ENCODE measurements around the gene PSMA6. TPM values are rescaled to one million over a fixed set of nuclear protein-coding genes. Genes with fewer than 3 reads are reported as not detected.

PSMA6 gene
- total and polyA plus RNA-seq, 2 of the 13 experiments (the other 11 are each of a cell fraction or from before 2014, with no cell fraction given): 525 to 1,109 TPM

DNA sequence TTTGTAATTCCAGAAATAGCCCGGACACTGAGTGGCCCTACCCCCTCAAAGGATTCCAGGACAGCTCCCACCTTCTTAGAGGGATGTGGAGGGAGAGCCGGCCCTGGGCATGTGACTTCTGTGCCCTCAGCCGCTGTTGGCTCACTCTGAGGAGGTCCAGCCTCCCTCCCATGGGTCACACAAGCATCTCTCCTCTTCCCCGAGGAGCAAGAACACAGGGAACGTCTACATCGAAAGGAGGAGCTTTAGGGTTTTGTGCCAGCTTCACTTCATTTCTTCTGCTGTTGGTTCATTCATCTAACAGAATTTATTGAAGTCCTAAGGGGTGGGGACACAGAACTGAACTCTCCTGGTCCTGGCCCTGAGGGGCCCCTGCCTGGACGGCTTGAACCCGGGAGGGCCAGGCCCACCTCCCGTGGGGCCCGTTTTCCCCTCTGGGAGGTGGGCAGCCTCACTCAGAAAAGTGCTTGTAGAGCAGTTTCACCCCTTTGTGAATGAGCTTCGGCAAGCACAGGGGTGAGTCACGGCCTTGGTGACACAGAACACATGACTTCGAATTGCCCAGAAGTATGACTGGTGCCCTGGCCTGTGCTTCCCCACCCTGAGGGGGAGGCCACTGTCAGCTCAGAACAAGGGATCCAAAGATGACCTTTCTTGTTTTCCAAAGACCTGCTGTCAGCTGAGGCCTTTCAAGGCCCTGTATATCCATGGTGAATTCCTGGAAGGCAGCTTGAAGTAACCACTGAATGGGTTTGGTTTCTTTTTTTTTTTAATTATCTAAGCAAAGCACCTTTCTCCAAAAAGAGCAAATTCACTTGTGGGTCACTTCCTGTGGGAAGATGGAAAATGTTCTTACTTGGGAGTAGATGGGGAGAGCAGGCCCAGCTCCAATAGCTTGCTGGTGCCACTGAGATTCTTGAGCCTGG, 73.2 kb downstream of the PSMA6 start (continued):
- no peak for TF ChIP-seq MTF2 (CRISPR knock-in tag; IDR thresholded peaks at IDR 0.05; ENCODE audit: borderline replicate concordance)
- no peak for TF ChIP-seq ZNF589 (CRISPR knock-in tag; conservative IDR thresholded peaks at IDR 0.05)
- TF ChIP-seq, protein P1, sequence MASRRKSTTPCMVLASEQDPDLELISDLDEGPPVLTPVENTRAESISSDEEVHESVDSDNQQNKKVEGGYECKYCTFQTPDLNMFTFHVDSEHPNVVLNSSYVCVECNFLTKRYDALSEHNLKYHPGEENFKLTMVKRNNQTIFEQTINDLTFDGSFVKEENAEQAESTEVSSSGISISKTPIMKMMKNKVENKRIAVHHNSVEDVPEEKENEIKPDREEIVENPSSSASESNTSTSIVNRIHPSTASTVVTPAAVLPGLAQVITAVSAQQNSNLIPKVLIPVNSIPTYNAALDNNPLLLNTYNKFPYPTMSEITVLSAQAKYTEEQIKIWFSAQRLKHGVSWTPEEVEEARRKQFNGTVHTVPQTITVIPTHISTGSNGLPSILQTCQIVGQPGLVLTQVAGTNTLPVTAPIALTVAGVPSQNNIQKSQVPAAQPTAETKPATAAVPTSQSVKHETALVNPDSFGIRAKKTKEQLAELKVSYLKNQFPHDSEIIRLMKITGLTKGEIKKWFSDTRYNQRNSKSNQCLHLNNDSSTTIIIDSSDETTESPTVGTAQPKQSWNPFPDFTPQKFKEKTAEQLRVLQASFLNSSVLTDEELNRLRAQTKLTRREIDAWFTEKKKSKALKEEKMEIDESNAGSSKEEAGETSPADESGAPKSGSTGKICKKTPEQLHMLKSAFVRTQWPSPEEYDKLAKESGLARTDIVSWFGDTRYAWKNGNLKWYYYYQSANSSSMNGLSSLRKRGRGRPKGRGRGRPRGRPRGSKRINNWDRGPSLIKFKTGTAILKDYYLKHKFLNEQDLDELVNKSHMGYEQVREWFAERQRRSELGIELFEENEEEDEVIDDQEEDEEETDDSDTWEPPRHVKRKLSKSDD (CRISPR knock-in tag; IDR thresholded peaks at IDR 0.05; ENCODE audit: low read depth): peak; percentile 69; the same call in 1 of the 2 replicates
- no peak; the same call in 1 of the 2 replicates for TF ChIP-seq MBD4 (IDR thresholded peaks at IDR 0.05; ENCODE audit: borderline replicate concordance, low read length)
- peak; percentile 96 for TF ChIP-seq ZNF547 (CRISPR knock-in tag; IDR thresholded peaks at IDR 0.05)
- TF ChIP-seq, protein P2, sequence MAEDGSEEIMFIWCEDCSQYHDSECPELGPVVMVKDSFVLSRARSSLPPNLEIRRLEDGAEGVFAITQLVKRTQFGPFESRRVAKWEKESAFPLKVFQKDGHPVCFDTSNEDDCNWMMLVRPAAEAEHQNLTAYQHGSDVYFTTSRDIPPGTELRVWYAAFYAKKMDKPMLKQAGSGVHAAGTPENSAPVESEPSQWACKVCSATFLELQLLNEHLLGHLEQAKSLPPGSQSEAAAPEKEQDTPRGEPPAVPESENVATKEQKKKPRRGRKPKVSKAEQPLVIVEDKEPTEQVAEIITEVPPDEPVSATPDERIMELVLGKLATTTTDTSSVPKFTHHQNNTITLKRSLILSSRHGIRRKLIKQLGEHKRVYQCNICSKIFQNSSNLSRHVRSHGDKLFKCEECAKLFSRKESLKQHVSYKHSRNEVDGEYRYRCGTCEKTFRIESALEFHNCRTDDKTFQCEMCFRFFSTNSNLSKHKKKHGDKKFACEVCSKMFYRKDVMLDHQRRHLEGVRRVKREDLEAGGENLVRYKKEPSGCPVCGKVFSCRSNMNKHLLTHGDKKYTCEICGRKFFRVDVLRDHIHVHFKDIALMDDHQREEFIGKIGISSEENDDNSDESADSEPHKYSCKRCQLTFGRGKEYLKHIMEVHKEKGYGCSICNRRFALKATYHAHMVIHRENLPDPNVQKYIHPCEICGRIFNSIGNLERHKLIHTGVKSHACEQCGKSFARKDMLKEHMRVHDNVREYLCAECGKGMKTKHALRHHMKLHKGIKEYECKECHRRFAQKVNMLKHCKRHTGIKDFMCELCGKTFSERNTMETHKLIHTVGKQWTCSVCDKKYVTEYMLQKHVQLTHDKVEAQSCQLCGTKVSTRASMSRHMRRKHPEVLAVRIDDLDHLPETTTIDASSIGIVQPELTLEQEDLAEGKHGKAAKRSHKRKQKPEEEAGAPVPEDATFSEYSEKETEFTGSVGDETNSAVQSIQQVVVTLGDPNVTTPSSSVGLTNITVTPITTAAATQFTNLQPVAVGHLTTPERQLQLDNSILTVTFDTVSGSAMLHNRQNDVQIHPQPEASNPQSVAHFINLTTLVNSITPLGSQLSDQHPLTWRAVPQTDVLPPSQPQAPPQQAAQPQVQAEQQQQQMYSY (CRISPR knock-in tag; IDR thresholded peaks at IDR 0.05): no peak
- no peak for TF ChIP-seq SMARCE1 (IDR thresholded peaks at IDR 0.05; ENCODE audit: borderline replicate concordance)
- TF ChIP-seq SALL1 (CRISPR knock-in tag; IDR thresholded peaks at IDR 0.05): peak; percentile 97
- TF ChIP-seq SOX13 (IDR thresholded peaks at IDR 0.05): peak; percentile 72
- TF ChIP-seq SOX13 (CRISPR knock-in tag; conservative IDR thresholded peaks at IDR 0.05 in 1 of 2, IDR thresholded peaks at IDR 0.05 in 1 of 2): peak in 1 of 2 experiments; percentile 97; a peak in 2 of 4 replicates
- no peak for TF ChIP-seq RBFOX2 (IDR thresholded peaks at IDR 0.05; ENCODE audit: low read depth, low read length)
- TF ChIP-seq, protein P3, sequence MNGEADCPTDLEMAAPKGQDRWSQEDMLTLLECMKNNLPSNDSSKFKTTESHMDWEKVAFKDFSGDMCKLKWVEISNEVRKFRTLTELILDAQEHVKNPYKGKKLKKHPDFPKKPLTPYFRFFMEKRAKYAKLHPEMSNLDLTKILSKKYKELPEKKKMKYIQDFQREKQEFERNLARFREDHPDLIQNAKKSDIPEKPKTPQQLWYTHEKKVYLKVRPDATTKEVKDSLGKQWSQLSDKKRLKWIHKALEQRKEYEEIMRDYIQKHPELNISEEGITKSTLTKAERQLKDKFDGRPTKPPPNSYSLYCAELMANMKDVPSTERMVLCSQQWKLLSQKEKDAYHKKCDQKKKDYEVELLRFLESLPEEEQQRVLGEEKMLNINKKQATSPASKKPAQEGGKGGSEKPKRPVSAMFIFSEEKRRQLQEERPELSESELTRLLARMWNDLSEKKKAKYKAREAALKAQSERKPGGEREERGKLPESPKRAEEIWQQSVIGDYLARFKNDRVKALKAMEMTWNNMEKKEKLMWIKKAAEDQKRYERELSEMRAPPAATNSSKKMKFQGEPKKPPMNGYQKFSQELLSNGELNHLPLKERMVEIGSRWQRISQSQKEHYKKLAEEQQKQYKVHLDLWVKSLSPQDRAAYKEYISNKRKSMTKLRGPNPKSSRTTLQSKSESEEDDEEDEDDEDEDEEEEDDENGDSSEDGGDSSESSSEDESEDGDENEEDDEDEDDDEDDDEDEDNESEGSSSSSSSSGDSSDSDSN (CRISPR knock-in tag; IDR thresholded peaks at IDR 0.05): 0 out of 2 replicates have a peak, but pooled peaks have one; percentile 34
- TF ChIP-seq ZNF143 (CRISPR knock-in tag; IDR thresholded peaks at IDR 0.05): peak; percentile 64
- TF ChIP-seq NFE2L2 (IDR thresholded peaks at IDR 0.05; ENCODE audit: low read length): no peak
- no peak for TF ChIP-seq ZNF546 (CRISPR knock-in tag; conservative IDR thresholded peaks at IDR 0.05)
- no peak for TF ChIP-seq FOXP1 (IDR thresholded peaks at IDR 0.05)
- peak; percentile 71; the same call in 1 of the 2 replicates for TF ChIP-seq FOXP1 (CRISPR knock-in tag; IDR thresholded peaks at IDR 0.05)
- TF ChIP-seq, protein P4, sequence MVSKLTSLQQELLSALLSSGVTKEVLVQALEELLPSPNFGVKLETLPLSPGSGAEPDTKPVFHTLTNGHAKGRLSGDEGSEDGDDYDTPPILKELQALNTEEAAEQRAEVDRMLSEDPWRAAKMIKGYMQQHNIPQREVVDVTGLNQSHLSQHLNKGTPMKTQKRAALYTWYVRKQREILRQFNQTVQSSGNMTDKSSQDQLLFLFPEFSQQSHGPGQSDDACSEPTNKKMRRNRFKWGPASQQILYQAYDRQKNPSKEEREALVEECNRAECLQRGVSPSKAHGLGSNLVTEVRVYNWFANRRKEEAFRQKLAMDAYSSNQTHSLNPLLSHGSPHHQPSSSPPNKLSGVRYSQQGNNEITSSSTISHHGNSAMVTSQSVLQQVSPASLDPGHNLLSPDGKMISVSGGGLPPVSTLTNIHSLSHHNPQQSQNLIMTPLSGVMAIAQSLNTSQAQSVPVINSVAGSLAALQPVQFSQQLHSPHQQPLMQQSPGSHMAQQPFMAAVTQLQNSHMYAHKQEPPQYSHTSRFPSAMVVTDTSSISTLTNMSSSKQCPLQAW (CRISPR knock-in tag; IDR thresholded peaks at IDR 0.05): peak; percentile 93
- TF ChIP-seq ZNF256 (CRISPR knock-in tag; conservative IDR thresholded peaks at IDR 0.05): no peak
